ENCODE results near the gene MVK.

DNA sequence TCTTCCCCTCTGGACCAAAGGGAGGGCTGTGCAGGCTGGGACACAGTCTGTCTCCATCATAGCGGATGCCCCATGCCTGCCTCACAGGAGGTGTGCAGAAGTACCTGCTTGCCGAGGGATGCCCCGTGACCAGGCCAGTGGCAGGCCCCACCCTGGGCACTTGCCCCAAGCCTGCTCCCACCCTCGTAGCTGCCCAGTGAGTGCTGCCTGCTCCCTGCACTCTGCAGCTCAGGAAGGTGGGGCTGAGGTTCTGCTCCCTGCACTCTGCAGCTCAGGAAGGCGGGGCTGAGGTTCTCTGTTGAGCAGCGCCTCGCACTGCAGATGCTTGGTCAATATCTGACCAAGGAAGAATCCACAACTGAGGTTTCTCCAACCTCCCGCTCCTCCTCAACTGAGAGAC lies 7.2 kb upstream of the MVK start:
- TF ChIP-seq CTCF (IDR thresholded peaks at IDR 0.05) (no peak), POLR2A (IDR thresholded peaks at IDR 0.05) (no peak)

Data from thyroid gland (tissue), 4 donors.